SK-N-SH treated with all-trans-retinoic acid at 6 μM for 48 hours (cell line): Measurements from ENCODE around the gene FRMD4A.
"Not testable (repeated sequence)": the region's sequence is repeated elsewhere in the genome, so short reads cannot be mapped to it uniquely, and the experiment has no call there.

Source experiments
- ATAC-seq: fragments of 200-7000 bp; cut with Tn5 transposase; 3 replicates; pipeline ENCODE4 v1.9.1; 2020; ENCODE audit warnings: mild to moderate bottlenecking, moderate library complexity
- ESRRG ChIP-seq: fragments of 250-450 bp; sonication (Bioruptor Pico); IDR thresholded peaks from 2 replicates; pipeline ENCODE4 v1.6.1; 2021; ENCODE audit warnings: mild to moderate bottlenecking
- GLIS3 ChIP-seq: fragments of 250-450 bp; sonication (Bioruptor Pico); IDR thresholded peaks from 2 replicates; pipeline ENCODE4 v1.5.0; 2020; ENCODE audit warnings: mild to moderate bottlenecking, moderate library complexity
- OSR1 ChIP-seq: fragments of 250-450 bp; sonication (Bioruptor Pico); IDR thresholded peaks from 2 replicates; pipeline ENCODE4 v1.8.0; 2022; ENCODE audit warnings: moderate library complexity, mild to moderate bottlenecking, inconsistent platforms
- PPARA ChIP-seq: fragments of 250-450 bp; sonication (Bioruptor Pico); IDR thresholded peaks from 2 replicates; pipeline ENCODE4 v1.5.0; 2020; ENCODE audit warnings: mild to moderate bottlenecking, borderline replicate concordance
- RARB ChIP-seq: fragments of 250-450 bp; sonication (Bioruptor Pico); IDR thresholded peaks from 2 replicates; pipeline ENCODE4 v1.8.0; 2021; ENCODE audit warnings: mild to moderate bottlenecking, moderate library complexity
- TOX ChIP-seq: fragments of 250-450 bp; sonication (Bioruptor Pico); IDR thresholded peaks from 2 replicates; pipeline ENCODE4 v1.8.0; 2021; ENCODE audit warnings: mild to moderate bottlenecking, moderate library complexity, borderline replicate concordance
- ZC3H10 ChIP-seq: fragments of 250-450 bp; sonication (Bioruptor Pico); IDR thresholded peaks from 2 replicates; pipeline ENCODE4 v1.5.1; 2021; ENCODE audit warnings: mild to moderate bottlenecking, moderate library complexity
- ZFP30 ChIP-seq: fragments of 450-650 bp; formaldehyde crosslinking; IDR thresholded peaks from 2 replicates; pipeline ENCODE4 v1.5.0; 2022; ENCODE audit warnings: mild to moderate bottlenecking, moderate library complexity
- ZNF565 ChIP-seq: fragments of 450-650 bp; formaldehyde crosslinking; conservative IDR thresholded peaks from 2 replicates; pipeline ENCODE4 v1.5.0; 2020; ENCODE audit warnings: low read depth, mild to moderate bottlenecking, moderate library complexity
- ZNF70 ChIP-seq: fragments of 450-650 bp; formaldehyde crosslinking; IDR thresholded peaks from 2 replicates; pipeline ENCODE4 v1.5.0; 2020; ENCODE audit warnings: mild to moderate bottlenecking, moderate library complexity
- ZNF8 ChIP-seq: fragments of 450-650 bp; formaldehyde crosslinking; IDR thresholded peaks from 2 replicates; pipeline ENCODE4 v1.5.0; 2020; ENCODE audit warnings: mild to moderate bottlenecking, moderate library complexity
- TF ChIP-seq, protein P1 (sequence below): fragments of 250-450 bp; sonication (Bioruptor Pico); IDR thresholded peaks from 2 replicates; pipeline ENCODE4 v1.5.1; 2021; ENCODE audit warnings: mild to moderate bottlenecking, moderate library complexity
- TF ChIP-seq, protein P2 (sequence below): fragments of 250-450 bp; sonication (Bioruptor Pico); IDR thresholded peaks from 2 replicates; pipeline ENCODE4 v1.8.0; 2020; ENCODE audit warnings: mild to moderate bottlenecking, moderate library complexity, borderline replicate concordance
- TF ChIP-seq, protein P3 (sequence below): fragments of 250-450 bp; sonication (Bioruptor Pico); IDR thresholded peaks from 2 replicates; pipeline ENCODE4 v1.5.0; 2020; ENCODE audit warnings: mild to moderate bottlenecking, moderate library complexity
- TF ChIP-seq, protein P4 (sequence below): fragments of 250-450 bp; sonication (Bioruptor Pico); IDR thresholded peaks from 2 replicates; pipeline ENCODE4 v1.5.1; 2020; ENCODE audit warnings: low read depth, mild to moderate bottlenecking, moderate library complexity
- TF ChIP-seq, protein P5 (sequence below): fragments of 250-450 bp; sonication (Bioruptor Pico); IDR thresholded peaks from 2 replicates; pipeline ENCODE4 v1.8.0; 2021; ENCODE audit warnings: low read depth, mild to moderate bottlenecking, moderate library complexity, borderline replicate concordance

The FRMD4A gene

DNA sequence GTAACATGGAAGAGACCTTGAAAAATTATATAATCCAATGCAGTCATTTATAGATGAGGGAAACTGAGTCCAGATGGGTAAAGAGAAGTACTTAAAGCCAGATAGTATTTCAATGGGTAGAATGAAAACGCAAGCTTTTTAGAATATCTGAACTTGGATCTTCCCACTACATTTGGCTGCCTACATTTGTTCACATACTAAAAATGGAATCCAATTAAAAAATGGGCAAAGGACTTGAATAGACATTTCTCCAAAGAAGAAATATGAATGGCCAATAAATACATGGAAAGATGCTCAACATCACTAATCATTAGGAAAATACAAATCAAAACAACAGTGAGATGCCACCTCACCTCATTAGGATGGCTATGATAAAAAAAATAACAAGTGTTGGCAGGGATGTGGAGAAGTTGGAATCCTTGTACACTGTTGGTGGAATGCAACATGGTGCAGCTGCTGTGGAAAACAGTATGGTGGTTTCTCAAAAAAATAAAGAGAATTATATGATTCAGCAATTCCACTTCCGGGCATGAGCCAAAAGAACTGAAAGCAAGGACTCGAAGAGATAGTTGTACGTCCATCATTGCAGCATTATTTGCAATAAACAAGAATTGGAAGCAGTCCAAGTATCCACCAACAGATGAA lies 188.0 kb downstream of the FRMD4A start (continued):
- no peak for TF ChIP-seq OSR1 (CRISPR knock-in tag)

DNA sequence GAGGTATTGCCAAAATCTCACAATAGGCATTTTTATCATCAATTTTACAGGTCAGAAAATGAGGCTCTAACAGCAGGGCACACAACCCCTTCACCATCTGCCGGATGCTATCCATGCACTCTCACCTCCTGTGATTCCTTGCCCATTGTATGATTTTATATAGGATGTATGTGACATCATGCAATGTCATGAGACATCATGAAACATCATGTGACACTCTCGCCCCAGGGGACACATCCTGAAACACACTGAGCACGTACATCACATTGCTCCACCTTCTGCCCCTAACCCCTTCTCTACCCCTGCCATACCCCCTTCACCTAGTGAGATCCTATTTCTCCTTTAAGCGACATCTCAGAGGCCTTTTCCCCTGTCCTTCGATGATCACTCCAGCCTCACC lies 189.4 kb downstream of the FRMD4A start:
- ATAC-seq, result no peak
- no peak for TF ChIP-seq GLIS3
- TF ChIP-seq RARB (CRISPR knock-in tag), result no peak
- TF ChIP-seq, protein P1, sequence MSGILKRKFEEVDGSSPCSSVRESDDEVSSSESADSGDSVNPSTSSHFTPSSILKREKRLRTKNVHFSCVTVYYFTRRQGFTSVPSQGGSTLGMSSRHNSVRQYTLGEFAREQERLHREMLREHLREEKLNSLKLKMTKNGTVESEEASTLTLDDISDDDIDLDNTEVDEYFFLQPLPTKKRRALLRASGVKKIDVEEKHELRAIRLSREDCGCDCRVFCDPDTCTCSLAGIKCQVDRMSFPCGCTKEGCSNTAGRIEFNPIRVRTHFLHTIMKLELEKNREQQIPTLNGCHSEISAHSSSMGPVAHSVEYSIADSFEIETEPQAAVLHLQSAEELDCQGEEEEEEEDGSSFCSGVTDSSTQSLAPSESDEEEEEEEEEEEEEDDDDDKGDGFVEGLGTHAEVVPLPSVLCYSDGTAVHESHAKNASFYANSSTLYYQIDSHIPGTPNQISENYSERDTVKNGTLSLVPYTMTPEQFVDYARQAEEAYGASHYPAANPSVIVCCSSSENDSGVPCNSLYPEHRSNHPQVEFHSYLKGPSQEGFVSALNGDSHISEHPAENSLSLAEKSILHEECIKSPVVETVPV (CRISPR knock-in tag), result no peak
- no peak for TF ChIP-seq ZNF70 (CRISPR knock-in tag)
- TF ChIP-seq, protein P2, sequence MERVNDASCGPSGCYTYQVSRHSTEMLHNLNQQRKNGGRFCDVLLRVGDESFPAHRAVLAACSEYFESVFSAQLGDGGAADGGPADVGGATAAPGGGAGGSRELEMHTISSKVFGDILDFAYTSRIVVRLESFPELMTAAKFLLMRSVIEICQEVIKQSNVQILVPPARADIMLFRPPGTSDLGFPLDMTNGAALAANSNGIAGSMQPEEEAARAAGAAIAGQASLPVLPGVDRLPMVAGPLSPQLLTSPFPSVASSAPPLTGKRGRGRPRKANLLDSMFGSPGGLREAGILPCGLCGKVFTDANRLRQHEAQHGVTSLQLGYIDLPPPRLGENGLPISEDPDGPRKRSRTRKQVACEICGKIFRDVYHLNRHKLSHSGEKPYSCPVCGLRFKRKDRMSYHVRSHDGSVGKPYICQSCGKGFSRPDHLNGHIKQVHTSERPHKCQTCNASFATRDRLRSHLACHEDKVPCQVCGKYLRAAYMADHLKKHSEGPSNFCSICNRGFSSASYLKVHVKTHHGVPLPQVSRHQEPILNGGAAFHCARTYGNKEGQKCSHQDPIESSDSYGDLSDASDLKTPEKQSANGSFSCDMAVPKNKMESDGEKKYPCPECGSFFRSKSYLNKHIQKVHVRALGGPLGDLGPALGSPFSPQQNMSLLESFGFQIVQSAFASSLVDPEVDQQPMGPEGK (CRISPR knock-in tag), result no peak
- no peak for TF ChIP-seq ESRRG (CRISPR knock-in tag)
- no peak for TF ChIP-seq ZNF8 (CRISPR knock-in tag)
- no peak for TF ChIP-seq ZNF565 (CRISPR knock-in tag)
- TF ChIP-seq, all 23 proteins: peak for 0

DNA sequence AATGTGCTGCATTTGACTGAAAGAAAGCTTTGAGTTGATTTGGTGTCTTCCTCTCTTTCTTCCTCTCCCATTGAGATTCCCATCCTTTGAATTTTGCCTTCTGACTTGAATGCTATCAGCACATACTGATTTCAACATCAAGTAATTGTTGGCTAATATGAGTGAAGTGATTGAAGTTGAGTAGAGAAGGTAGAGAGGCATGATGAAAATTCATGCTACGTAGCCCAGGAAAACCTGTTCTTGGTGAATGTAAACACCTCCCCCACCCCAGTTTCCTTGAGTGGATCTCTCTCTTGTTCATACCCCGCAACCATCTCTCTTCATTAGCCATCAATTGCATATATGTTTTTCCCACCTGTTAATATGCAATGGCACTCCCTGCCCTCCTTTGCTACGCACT lies 193.3 kb downstream of the FRMD4A start:
- no peak for TF ChIP-seq PPARA
- TF ChIP-seq, protein P1 (CRISPR knock-in tag), result no peak
- no peak for TF ChIP-seq TOX (CRISPR knock-in tag)
- TF ChIP-seq ZC3H10 (CRISPR knock-in tag), result no peak
- TF ChIP-seq, protein P2 (CRISPR knock-in tag), result no peak
- no peak for TF ChIP-seq ZNF8 (CRISPR knock-in tag)
- no peak for TF ChIP-seq RARB (CRISPR knock-in tag)
- TF ChIP-seq, protein P3, sequence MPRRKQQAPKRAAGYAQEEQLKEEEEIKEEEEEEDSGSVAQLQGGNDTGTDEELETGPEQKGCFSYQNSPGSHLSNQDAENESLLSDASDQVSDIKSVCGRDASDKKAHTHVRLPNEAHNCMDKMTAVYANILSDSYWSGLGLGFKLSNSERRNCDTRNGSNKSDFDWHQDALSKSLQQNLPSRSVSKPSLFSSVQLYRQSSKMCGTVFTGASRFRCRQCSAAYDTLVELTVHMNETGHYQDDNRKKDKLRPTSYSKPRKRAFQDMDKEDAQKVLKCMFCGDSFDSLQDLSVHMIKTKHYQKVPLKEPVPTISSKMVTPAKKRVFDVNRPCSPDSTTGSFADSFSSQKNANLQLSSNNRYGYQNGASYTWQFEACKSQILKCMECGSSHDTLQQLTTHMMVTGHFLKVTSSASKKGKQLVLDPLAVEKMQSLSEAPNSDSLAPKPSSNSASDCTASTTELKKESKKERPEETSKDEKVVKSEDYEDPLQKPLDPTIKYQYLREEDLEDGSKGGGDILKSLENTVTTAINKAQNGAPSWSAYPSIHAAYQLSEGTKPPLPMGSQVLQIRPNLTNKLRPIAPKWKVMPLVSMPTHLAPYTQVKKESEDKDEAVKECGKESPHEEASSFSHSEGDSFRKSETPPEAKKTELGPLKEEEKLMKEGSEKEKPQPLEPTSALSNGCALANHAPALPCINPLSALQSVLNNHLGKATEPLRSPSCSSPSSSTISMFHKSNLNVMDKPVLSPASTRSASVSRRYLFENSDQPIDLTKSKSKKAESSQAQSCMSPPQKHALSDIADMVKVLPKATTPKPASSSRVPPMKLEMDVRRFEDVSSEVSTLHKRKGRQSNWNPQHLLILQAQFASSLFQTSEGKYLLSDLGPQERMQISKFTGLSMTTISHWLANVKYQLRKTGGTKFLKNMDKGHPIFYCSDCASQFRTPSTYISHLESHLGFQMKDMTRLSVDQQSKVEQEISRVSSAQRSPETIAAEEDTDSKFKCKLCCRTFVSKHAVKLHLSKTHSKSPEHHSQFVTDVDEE (CRISPR knock-in tag), result no peak
- TF ChIP-seq, protein P4, sequence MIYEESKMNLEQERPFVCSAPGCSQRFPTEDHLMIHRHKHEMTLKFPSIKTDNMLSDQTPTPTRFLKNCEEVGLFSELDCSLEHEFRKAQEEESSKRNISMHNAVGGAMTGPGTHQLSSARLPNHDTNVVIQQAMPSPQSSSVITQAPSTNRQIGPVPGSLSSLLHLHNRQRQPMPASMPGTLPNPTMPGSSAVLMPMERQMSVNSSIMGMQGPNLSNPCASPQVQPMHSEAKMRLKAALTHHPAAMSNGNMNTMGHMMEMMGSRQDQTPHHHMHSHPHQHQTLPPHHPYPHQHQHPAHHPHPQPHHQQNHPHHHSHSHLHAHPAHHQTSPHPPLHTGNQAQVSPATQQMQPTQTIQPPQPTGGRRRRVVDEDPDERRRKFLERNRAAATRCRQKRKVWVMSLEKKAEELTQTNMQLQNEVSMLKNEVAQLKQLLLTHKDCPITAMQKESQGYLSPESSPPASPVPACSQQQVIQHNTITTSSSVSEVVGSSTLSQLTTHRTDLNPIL (CRISPR knock-in tag), result no peak
- TF ChIP-seq ESRRG (CRISPR knock-in tag), result no peak
- TF ChIP-seq OSR1 (CRISPR knock-in tag), result no peak
- TF ChIP-seq, protein P5, sequence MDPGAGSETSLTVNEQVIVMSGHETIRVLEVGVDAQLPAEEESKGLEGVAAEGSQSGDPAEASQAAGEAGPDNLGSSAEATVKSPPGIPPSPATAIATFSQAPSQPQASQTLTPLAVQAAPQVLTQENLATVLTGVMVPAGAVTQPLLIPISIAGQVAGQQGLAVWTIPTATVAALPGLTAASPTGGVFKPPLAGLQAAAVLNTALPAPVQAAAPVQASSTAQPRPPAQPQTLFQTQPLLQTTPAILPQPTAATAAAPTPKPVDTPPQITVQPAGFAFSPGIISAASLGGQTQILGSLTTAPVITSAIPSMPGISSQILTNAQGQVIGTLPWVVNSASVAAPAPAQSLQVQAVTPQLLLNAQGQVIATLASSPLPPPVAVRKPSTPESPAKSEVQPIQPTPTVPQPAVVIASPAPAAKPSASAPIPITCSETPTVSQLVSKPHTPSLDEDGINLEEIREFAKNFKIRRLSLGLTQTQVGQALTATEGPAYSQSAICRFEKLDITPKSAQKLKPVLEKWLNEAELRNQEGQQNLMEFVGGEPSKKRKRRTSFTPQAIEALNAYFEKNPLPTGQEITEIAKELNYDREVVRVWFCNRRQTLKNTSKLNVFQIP (CRISPR knock-in tag), result no peak
- TF ChIP-seq ZFP30 (CRISPR knock-in tag), result no peak
- TF ChIP-seq, all 23 proteins: peak for 0
- ATAC-seq, result no peak

DNA sequence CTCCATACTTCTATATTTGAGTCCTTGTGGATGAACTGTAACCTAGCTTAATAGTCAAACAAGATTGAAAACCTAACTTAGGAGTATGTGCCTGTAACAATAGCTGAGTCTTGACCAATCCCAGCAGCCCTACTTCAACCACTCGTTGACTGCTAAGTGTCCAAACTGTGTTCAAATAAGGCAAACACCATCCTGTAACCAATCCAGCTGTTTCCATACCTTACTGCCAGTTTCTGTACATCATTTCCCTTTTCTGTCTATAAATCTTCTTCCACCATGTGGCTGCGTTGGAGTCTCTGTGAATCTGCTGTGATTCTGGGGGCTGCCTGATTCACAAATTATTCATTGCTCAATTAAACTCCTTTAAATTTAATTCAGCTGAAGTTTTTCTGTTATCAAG lies 195.5 kb downstream of the FRMD4A start:
- not testable (repeated sequence) for ATAC-seq
